HG03442 (cell line): ENCODE data around the gene ZACN.
"Not testable (repeated sequence)": the region's sequence is repeated elsewhere in the genome, so short reads cannot be mapped to it uniquely, and the experiment has no call there.

Source experiments
- ATAC-seq: cut with Tn5 transposase; IDR thresholded peaks from one replicate; pipeline ENCODE4 v1.9.1; 2021; ENCODE audit warnings: mild to moderate bottlenecking, moderate library complexity; ENCODE audit not compliant: unreplicated experiment

ZACN gene

GRCh38 chr17:76078860-76079534, at the start of gene ZACN:
Gene ZACN (plus strand): TSS chr17:76079182. CDS start chr17:76079265, 83 bp downstream.
- no peak for ATAC-seq

GRCh38 chr17:76032073-76032779, 46.8 kb upstream of the ZACN start:
- ATAC-seq = no peak

GRCh38 chr17:76032780-76033108, 46.2 kb upstream of the ZACN start:
- no peak for ATAC-seq

- ATAC-seq = no peak
Measured at GRCh38 chr17:76033139-76033538, 45.8 kb upstream of the ZACN start.

GRCh38 chr17:76034428-76035350, 44.3 kb upstream of the ZACN start:
- no peak for ATAC-seq

- no peak for ATAC-seq
Measured at GRCh38 chr17:76036497-76037261, 42.3 kb upstream of the ZACN start.

- no peak for ATAC-seq
Measured at GRCh38 chr17:76038050-76038449, 40.9 kb upstream of the ZACN start.

- ATAC-seq = no peak
Measured at GRCh38 chr17:76039121-76039520, 39.9 kb upstream of the ZACN start.

- no peak for ATAC-seq
Measured at GRCh38 chr17:76040376-76040775, 38.6 kb upstream of the ZACN start.

- ATAC-seq = not testable (repeated sequence)
Measured at GRCh38 chr17:76042868-76043267, 36.1 kb upstream of the ZACN start.

GRCh38 chr17:76044475-76045007, 34.4 kb upstream of the ZACN start:
- not testable (repeated sequence) for ATAC-seq

GRCh38 chr17:76046064-76046463, 32.9 kb upstream of the ZACN start:
- ATAC-seq = no peak

- ATAC-seq = no peak
Measured at GRCh38 chr17:76048025-76048605, 30.9 kb upstream of the ZACN start.

- ATAC-seq = no peak
Measured at GRCh38 chr17:76048711-76049110, 30.3 kb upstream of the ZACN start.

GRCh38 chr17:76049239-76049638, 29.7 kb upstream of the ZACN start:
- ATAC-seq = no peak

GRCh38 chr17:76049836-76050537, 29.0 kb upstream of the ZACN start:
- no peak for ATAC-seq

- ATAC-seq = no peak
Measured at GRCh38 chr17:76050538-76051467, 28.2 kb upstream of the ZACN start.

- no peak for ATAC-seq
Measured at GRCh38 chr17:76051561-76051960, 27.4 kb upstream of the ZACN start.
